Psoas muscle (tissue), 8 donors: ENCODE results near the gene ACE. TPM values are rescaled to one million over a fixed set of nuclear protein-coding genes. Genes with fewer than 3 reads are reported as not detected.

Experiments
- ATAC-seq, 4 donors: fragments of 200-7000 bp; cut with Tn5 transposase; one replicate each; pipeline ENCODE4 v1.9.1; 2020; ENCODE audit warnings: moderate library complexity in 3 of 4, mild to moderate bottlenecking in 2 of 4
- DNase-seq, 2 donors: peaks; one replicate each; pipeline ENCODE4 v3.0.0-alpha.2; 2020
- H3K27ac ChIP-seq: fragments of 200-600 bp; one replicate; pipeline ENCODE4 v1.8.0; 2022
- H3K27me3 ChIP-seq, 3 donors: fragments of 200-600 bp in 1 of 3; one replicate each; pipeline versions ENCODE4 v1.6.1 to v1.8.0; 2013 to 2022; ENCODE audit warnings: low read length in 2 of 3, mild to moderate bottlenecking in 2 of 3, moderate library complexity in 1 of 3; ENCODE audit not compliant: insufficient read depth in 3 of 3
- H3K36me3 ChIP-seq, 2 donors: fragments of 200-600 bp in 1 of 2; one replicate each; pipeline versions ENCODE4 v1.6.1 to v1.8.0; 2013 to 2022; ENCODE audit warnings: low read depth in 1 of 2, mild to moderate bottlenecking in 1 of 2, moderate library complexity in 1 of 2; ENCODE audit not compliant: insufficient read depth in 1 of 2
- H3K4me1 ChIP-seq: fragments of 200-600 bp; one replicate; pipeline ENCODE4 v1.8.0; 2022
- H3K4me3 ChIP-seq: fragments of 200-600 bp; one replicate; pipeline ENCODE4 v1.8.0; 2022; ENCODE audit warnings: mild to moderate bottlenecking
- H3K9me3 ChIP-seq: fragments of 200-600 bp; one replicate; pipeline ENCODE4 v1.8.0; 2022
- CTCF ChIP-seq: fragments of 200-600 bp; IDR thresholded peaks from one replicate; pipeline ENCODE4 v1.8.0; 2022; ENCODE audit warnings: antibody characterized with exemption
- WGBS, 3 donors: extraction: QIAGEN DNeasy Blood & Tissue Kit; methylation state at CpG; one replicate each; pipeline versions ENCODE4 v1.1.6 to v1.1.7; 2013; 5-methylcytosine and 5-hydroxymethylcytosine counted together
- intact Hi-C, 2 donors: fragments of 100-400 bp; cut with DNase I; formaldehyde crosslinking; loops; one replicate each; pipeline versions ENCODE4 v1.11.0 to v1.14.2; 2022
- polyA plus RNA-seq, 3 donors: library from polyadenylated mRNA; stranded (reverse); fragments of 200-250 nt; gene quantifications; one replicate each; pipeline ENCODE4 v1.2.3, GENCODE V29; 2013
- total RNA-seq, 4 donors: library from RNA; stranded (reverse); fragmentation: NEBNext Ultra II Directional in 2 of 4; extraction: Animal tissue kit (Norgen Biotek cat#: 25700) in 2 of 4; gene quantifications; one replicate each; pipeline versions ENCODE4 v1.2.1 to v1.2.4, GENCODE V29; 2021 to 2023
- donor health status: healthy with polysubstance abuse.
- donor health status: DM: no; HTN: no; CAD: no; lungs with moderate emphysema.
- donor health status: Bipolar disorder and iron deficiency.
- donor health status: healthy.
- donor health status: DM: yes; HTN: yes; CAD: no.
- donor health status: DM: no; HTN: no; CAD: no.
- donor health status: DM: no; HTN: no; CAD: no.
- donor health status: DM: yes; HTN: yes; CAD: no.

Gene ACE
- total and polyA plus RNA-seq, 7 donors: 0.82 to 12.5 (median 2.0) TPM

DNA sequence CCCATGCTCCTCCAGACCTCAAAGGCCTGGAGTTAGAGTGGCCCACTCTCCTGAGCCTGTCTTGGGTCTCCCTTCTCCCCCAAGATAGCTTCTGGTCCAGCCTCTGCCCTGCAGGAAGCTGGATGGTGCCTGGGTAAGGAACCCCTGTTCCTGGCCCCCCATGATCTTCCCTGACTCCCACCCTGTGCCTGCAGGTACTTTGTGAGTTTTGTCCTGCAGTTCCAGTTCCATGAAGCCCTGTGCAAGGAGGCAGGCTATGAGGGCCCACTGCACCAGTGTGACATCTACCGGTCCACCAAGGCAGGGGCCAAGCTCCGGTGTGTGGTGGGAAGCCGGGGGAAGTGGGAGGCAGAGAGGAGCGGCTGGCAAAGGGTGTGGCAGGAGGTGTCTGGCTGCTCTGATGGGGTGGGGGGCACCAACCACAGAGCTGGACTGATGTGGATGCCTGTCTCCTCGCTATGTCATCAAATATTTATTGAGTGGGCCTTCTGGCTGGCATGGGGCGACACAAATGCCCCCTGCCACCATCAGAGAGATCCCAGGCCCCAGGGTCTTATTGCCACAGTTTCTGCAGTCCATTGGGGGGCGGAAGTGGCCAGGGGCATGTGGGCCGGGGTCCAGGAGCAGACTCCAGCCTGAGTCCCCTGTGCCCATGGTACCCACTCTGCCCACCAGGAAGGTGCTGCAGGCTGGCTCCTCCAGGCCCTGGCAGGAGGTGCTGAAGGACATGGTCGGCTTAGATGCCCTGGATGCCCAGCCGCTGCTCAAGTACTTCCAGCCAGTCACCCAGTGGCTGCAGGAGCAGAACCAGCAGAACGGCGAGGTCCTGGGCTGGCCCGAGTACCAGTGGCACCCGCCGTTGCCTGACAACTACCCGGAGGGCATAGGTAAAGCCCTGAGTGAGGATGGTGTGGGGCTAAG, 7.1 kb downstream of the ACE start:
- Histone ChIP-seq H3K4me3 (no peak overlapping the region), H3K4me1 (no peaks in the 10 kb centered on the region), H3K27ac (no peak overlapping the region), H3K27me3 (peaks cover 0 to 5% (median 2%) of the 10 kb centered on the region in 3 donors), H3K9me3 (no peaks in the 10 kb centered on the region), H3K36me3 (no peaks in the 10 kb centered on the region)
- ATAC-seq: no peak
- DNase-seq: no peak
- TF ChIP-seq CTCF: no peak
- intact Hi-C loops: no loop called here
- WGBS, 3 donors: 89 to 93% (median 91%) methylated on average over 15 to 16 of the region's 16 CpGs

DNA sequence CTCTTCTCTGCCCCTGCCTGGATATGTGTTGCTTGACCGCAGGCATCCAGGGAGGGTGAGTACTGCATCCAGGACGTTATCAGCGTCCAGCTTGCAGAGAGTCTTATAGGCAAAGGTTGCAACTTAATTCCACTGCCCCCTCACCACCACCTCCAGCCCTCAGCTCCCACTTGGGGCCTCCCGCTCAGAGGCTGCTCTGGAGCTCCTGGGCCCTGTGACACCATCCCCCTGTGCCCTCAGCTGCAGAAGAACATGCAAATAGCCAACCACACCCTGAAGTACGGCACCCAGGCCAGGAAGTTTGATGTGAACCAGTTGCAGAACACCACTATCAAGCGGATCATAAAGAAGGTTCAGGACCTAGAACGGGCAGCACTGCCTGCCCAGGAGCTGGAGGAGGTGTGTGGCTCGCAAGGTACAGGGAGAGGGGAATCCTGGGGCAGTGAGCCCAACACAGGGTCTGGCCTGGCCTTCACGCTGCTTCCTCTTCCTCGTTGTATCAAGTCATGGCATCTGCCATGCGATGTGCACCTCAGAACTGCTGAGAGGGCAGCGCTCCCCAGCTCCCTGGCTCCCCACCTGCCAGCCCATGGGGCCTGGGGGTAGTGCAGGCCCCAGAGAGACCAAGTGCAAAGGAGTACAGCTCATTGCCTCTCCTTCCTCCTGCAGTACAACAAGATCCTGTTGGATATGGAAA, 9.6 kb downstream of the ACE start:
- Histone ChIP-seq H3K36me3 (no peaks in the 10 kb centered on the region), H3K4me3 (no peak overlapping the region), H3K27ac (no peak overlapping the region), H3K9me3 (no peaks in the 10 kb centered on the region), H3K4me1 (no peaks in the 10 kb centered on the region), H3K27me3 (peaks cover 0 to 7% (median 3%) of the 10 kb centered on the region in 3 donors)
- no peak for TF ChIP-seq CTCF
- 75 to 82% (median 75%) methylated on average over 12 of the region's 12 CpGs for WGBS, 3 donors
- ATAC-seq (no peak), DNase-seq (no peak)
- intact Hi-C loops: no loop called here

GRCh38 chr17:63487014-63487339, 10.1 kb downstream of the ACE start:
- ATAC-seq: no peak
- no peak for DNase-seq
- H3K4me1 ChIP-seq: no peaks in the 10 kb centered on the region
- H3K36me3 ChIP-seq: no peaks in the 10 kb centered on the region
- no peak for TF ChIP-seq CTCF
- no peak overlapping the region for H3K27ac ChIP-seq
- no peaks in the 10 kb centered on the region for H3K9me3 ChIP-seq
- WGBS, 3 donors: 78 to 88% (median 84%) methylated on average over 8 to 11 of the region's 11 CpGs
- H3K27me3 ChIP-seq: peaks cover 0 to 8% (median 2%) of the 10 kb centered on the region in 3 donors
- no peak overlapping the region for H3K4me3 ChIP-seq
- intact Hi-C loops: no loop called here

DNA sequence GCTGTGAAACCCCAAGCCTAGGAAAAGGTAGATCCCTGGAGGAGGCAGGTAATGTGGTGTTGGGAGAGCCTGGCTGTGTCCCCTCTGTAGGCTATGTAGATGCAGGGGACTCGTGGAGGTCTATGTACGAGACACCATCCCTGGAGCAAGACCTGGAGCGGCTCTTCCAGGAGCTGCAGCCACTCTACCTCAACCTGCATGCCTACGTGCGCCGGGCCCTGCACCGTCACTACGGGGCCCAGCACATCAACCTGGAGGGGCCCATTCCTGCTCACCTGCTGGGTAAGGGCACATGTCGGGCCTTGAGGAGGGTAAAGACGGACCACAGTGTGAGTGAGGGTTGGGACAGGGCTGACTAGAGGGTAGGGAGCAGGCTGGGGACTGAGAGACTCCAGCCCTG, 12.0 kb downstream of the ACE start:
- no peak for TF ChIP-seq CTCF
- no peaks in the 10 kb centered on the region for H3K4me1 ChIP-seq
- H3K27me3 ChIP-seq: peaks cover 0 to 8% (median 2%) of the 10 kb centered on the region in 3 donors
- ATAC-seq (no peak), DNase-seq (no peak)
- WGBS, 3 donors: 90 to 96% (median 91%) methylated on average over 10 of the region's 10 CpGs
- no peak overlapping the region for H3K4me3 ChIP-seq
- H3K27ac ChIP-seq: no peak overlapping the region
- no peaks in the 10 kb centered on the region for H3K9me3 ChIP-seq
- H3K36me3 ChIP-seq: no peaks in the 10 kb centered on the region
- intact Hi-C loops: no loop called here
